Heart left ventricle (tissue), 16 donors: Measurements from ENCODE around the gene DTX2. TPM values are rescaled to one million over a fixed set of nuclear protein-coding genes. Genes with fewer than 3 reads are reported as not detected.
"Not testable (repeated sequence)": the region's sequence is repeated elsewhere in the genome, so short reads cannot be mapped to it uniquely, and the experiment has no call there.

Experiments used
- ATAC-seq, 4 donors: fragments of 200-7000 bp; cut with Tn5 transposase; one replicate each; pipeline ENCODE4 v1.9.1; 2020 to 2022; ENCODE audit warnings: moderate library complexity in 4 of 4, mild to moderate bottlenecking in 3 of 4, moderate number of reproducible peaks in 1 of 4
- DNase-seq, 5 donors: peaks; one replicate each; pipeline ENCODE4 v3.0.0-alpha.2; 2020
- H3K27ac ChIP-seq, 12 donors: fragments of 200-600 bp; sonication (generic) in 4 of 12; one replicate each; pipeline versions ENCODE4 v1.5.0 to v1.8.0; 2016 to 2022; ENCODE audit warnings: mild to moderate bottlenecking in 2 of 12
- H3K27me3 ChIP-seq, 9 donors: fragments of 200-600 bp; sonication (generic) in 2 of 9; one replicate each; pipeline versions ENCODE4 v1.5.1 to v1.8.0; 2016 to 2022; ENCODE audit warnings: mild to moderate bottlenecking in 3 of 9
- H3K36me3 ChIP-seq, 9 donors: fragments of 200-600 bp; sonication (generic) in 2 of 9; one replicate each; pipeline versions ENCODE4 v1.5.0 to v1.8.0; 2018 to 2022; ENCODE audit warnings: mild to moderate bottlenecking in 2 of 9
- H3K4me1 ChIP-seq, 12 donors: fragments of 200-600 bp; sonication (generic) in 4 of 12; one replicate each; pipeline versions ENCODE4 v1.5.0 to v1.8.0; 2016 to 2022; ENCODE audit warnings: mild to moderate bottlenecking in 3 of 12
- H3K4me3 ChIP-seq, 12 donors: fragments of 200-600 bp; sonication (generic) in 4 of 12; one replicate each; pipeline versions ENCODE4 v1.5.0 to v1.8.0; 2017 to 2022; ENCODE audit warnings: mild to moderate bottlenecking in 9 of 12, moderate library complexity in 4 of 12
- H3K9me3 ChIP-seq, 12 donors: fragments of 200-600 bp; sonication (generic) in 4 of 12; one replicate each; pipeline versions ENCODE4 v1.5.0 to v1.8.0; 2016 to 2022; ENCODE audit warnings: mild to moderate bottlenecking in 1 of 12
- WGBS, 4 donors: extraction: QIAGEN DNeasy Blood & Tissue Kit in 2 of 4; methylation state at CpG; one replicate each; pipeline versions ENCODE4 v1.1.5 to v1.1.7; 2013 to 2018; 5-methylcytosine and 5-hydroxymethylcytosine counted together
- intact Hi-C, 10 donors: fragments of 100-400 bp; cut with DNase I; formaldehyde crosslinking; loops; one replicate each; pipeline versions ENCODE4 v1.11.1 to v1.14.2; 2022
- polyA plus RNA-seq, 2 donors: library from polyadenylated mRNA; stranded (reverse); fragments of 200-250 nt; gene quantifications; one replicate each; pipeline ENCODE4 v1.2.3, GENCODE V29; 2013
- total RNA-seq, 9 donors: library from RNA; depleted of rRNA in 2 of 9; stranded (reverse); fragments of >200 nt in 2 of 9; fragmentation: NEBNext Ultra II Directional in 3 of 9; extraction: Animal tissue kit (Norgen Biotek cat#: 25700) in 3 of 9; gene quantifications; one replicate each; pipeline versions ENCODE4 v1.1.0 to v1.2.4, GENCODE V29; 2016 to 2023
- donor health status: ischemic (EF 13 %, LVEDD 7.1; RV severe dilation, severe dysfunction).
- donor health status: healthy with polysubstance abuse.
- donor health status: DM: no; HTN: yes; CAD: no.
- donor health status: DM: no; HTN: no; CAD: no.
- donor health status: ischemic (EF 25% LVEDD 6.9; RV normal size, moderate dysfunction).
- donor health status: ischemic (EF 25% LVEDD 5.7; RV mildly dilated, moderate dysfunction).
- donor health status: healthy.
- donor health status: DM: yes; HTN: yes; CAD: no.
- donor health status: ischemic (EF 35%, LVEDD 5.7; RV mildly dilated, moderate dysfunction).
- donor health status: nonischemic (EF 11% LVEDD 7.7; RV severe dilation, severe dysfunction).
- donor health status: DM: yes; HTN: yes; CAD: no.
- donor health status: PGD.
- donor health status: ischemic (EF 29% LVEDD 5.4; RV normal size, mild dysfunction).
- donor health status: nonischemic (EF 23%, LVEDD 6.1; RV moderate dilation, normal function).

DTX2 gene
- total and polyA plus RNA-seq, 11 donors: 6.2 to 23.0 (median 13.8) TPM

- 88 to 100% (median 93%) methylated on average over 1 to 16 of the region's 16 CpGs for WGBS, 4 donors
- ATAC-seq, H3K27ac ChIP-seq, intact Hi-C loops, H3K4me1 ChIP-seq, H3K36me3 ChIP-seq, H3K9me3 ChIP-seq, H3K4me3 ChIP-seq, H3K27me3 ChIP-seq, DNase-seq: not testable (repeated sequence)
Measured at GRCh38 chr7:76495717-76496116, 34.2 kb downstream of the DTX2 start.

- H3K27ac ChIP-seq, H3K9me3 ChIP-seq, H3K4me1 ChIP-seq, H3K27me3 ChIP-seq, intact Hi-C loops, H3K4me3 ChIP-seq: not testable (repeated sequence)
- ATAC-seq (peak in 1 of 4 donors; percentile 14), DNase-seq (peak in 1 of 5 donors; percentile 8)
- WGBS, 4 donors: 88% methylated on average over 12 to 13 of the region's 27 CpGs; no CpG with 5 or more reads in 2 of the 4 donors
- peaks cover 0 to 14% (median 5%) of the 10 kb centered on the region in 9 donors for H3K36me3 ChIP-seq
Measured at GRCh38 chr7:76497918-76498582, 36.5 kb downstream of the DTX2 start.

- peaks cover 0 to 14% (median 5%) of the 10 kb centered on the region in 9 donors for H3K36me3 ChIP-seq
- H3K9me3 ChIP-seq, H3K4me3 ChIP-seq, H3K27ac ChIP-seq, intact Hi-C loops, ATAC-seq, H3K4me1 ChIP-seq, DNase-seq, H3K27me3 ChIP-seq: not testable (repeated sequence)
- WGBS, 4 donors: 90 to 92% (median 90%) methylated on average over 2 to 7 of the region's 10 CpGs
Measured at GRCh38 chr7:76498583-76499200, 37.2 kb downstream of the DTX2 start.

GRCh38 chr7:76499201-76499923 is 37.9 kb downstream of the DTX2 start:
- H3K9me3 ChIP-seq, H3K27me3 ChIP-seq, H3K4me1 ChIP-seq, intact Hi-C loops, H3K27ac ChIP-seq, ATAC-seq, H3K4me3 ChIP-seq: not testable (repeated sequence)
- DNase-seq: peak in 1 of 5 donors; percentile 0
- 80 to 90% (median 85%) methylated on average over 10 to 15 of the region's 28 CpGs for WGBS, 4 donors
- peaks cover 0 to 14% (median 5%) of the 10 kb centered on the region in 9 donors for H3K36me3 ChIP-seq

- not testable (repeated sequence) for H3K4me3 ChIP-seq, H3K27me3 ChIP-seq, H3K27ac ChIP-seq, DNase-seq, H3K9me3 ChIP-seq, H3K4me1 ChIP-seq
- 49 to 90% (median 59%) methylated on average over 7 to 10 of the region's 19 CpGs; no CpG with 5 or more reads in 1 of the 4 donors for WGBS, 4 donors
- ATAC-seq: peak in 1 of 4 donors; percentile 17
- intact Hi-C loops: loop anchor here in 3 of 10 donors (10.0 kb wide), 1 partner anchor 495 kb away; no protein-coding TSS in a partner anchor
- peaks cover 0 to 14% (median 5%) of the 10 kb centered on the region in 9 donors for H3K36me3 ChIP-seq
Measured at GRCh38 chr7:76499924-76500241, 38.4 kb downstream of the DTX2 start.

- intact Hi-C loops: loop anchor here in 3 of 10 donors (10.0 kb wide), 1 partner anchor 493 kb away; no protein-coding TSS in a partner anchor
Measured at GRCh38 chr7:76502224-76502623, 40.7 kb downstream of the DTX2 start.

GRCh38 chr7:76502836-76503235 is 41.3 kb downstream of the DTX2 start:
- not testable (repeated sequence) for H3K4me3 ChIP-seq, H3K4me1 ChIP-seq, DNase-seq, H3K27me3 ChIP-seq, ATAC-seq, H3K27ac ChIP-seq, H3K9me3 ChIP-seq
- 92 to 96% (median 92%) methylated on average over 5 to 16 of the region's 16 CpGs for whole genome bisulfite sequencing, 4 donors
- H3K36me3 ChIP-seq: peaks cover 0 to 32% (median 17%) of the 10 kb centered on the region in 9 donors
- intact Hi-C loops: loop anchor here in 3 of 10 donors (10.0 kb wide), 1 partner anchor 492 kb away; no protein-coding TSS in a partner anchor

More at GRCh38 chr7:76502224-76502623, 40.7 kb downstream of the DTX2 start:
- not testable (repeated sequence) for ATAC-seq, H3K27me3 ChIP-seq, H3K27ac ChIP-seq, DNase-seq, H3K4me3 ChIP-seq, H3K9me3 ChIP-seq, H3K4me1 ChIP-seq
- 71 to 86% (median 81%) methylated on average over 6 to 13 of the region's 13 CpGs for WGBS, 4 donors
- peaks cover 0 to 32% (median 17%) of the 10 kb centered on the region in 9 donors for H3K36me3 ChIP-seq

- H3K9me3 ChIP-seq, H3K4me3 ChIP-seq, ATAC-seq, H3K4me1 ChIP-seq, H3K27me3 ChIP-seq, H3K27ac ChIP-seq, DNase-seq: not testable (repeated sequence)
- H3K36me3 ChIP-seq: peaks cover 0 to 32% (median 17%) of the 10 kb centered on the region in 9 donors
- 92 to 97% (median 93%) methylated on average over 9 to 12 of the region's 12 CpGs; no CpG with 5 or more reads in 1 of the 4 donors for WGBS, 4 donors
- intact Hi-C loops: loop anchor here in 3 of 10 donors (10.0 kb wide), 1 partner anchor 492 kb away; no protein-coding TSS in a partner anchor
Measured at GRCh38 chr7:76503244-76503643, 41.7 kb downstream of the DTX2 start.

- H3K4me1 ChIP-seq, H3K9me3 ChIP-seq, H3K27ac ChIP-seq, H3K4me3 ChIP-seq, ATAC-seq, H3K27me3 ChIP-seq: not testable (repeated sequence)
- peaks cover 0 to 32% (median 17%) of the 10 kb centered on the region in 9 donors for H3K36me3 ChIP-seq
- 87 to 92% (median 90%) methylated on average over 17 to 24 of the region's 33 CpGs for WGBS, 4 donors
- intact Hi-C loops: loop anchor here in 3 of 10 donors (10.0 kb wide), 1 partner anchor 490 kb away; no protein-coding TSS in a partner anchor
- peak in 1 of 5 donors; percentile 14 for DNase-seq
Measured at GRCh38 chr7:76504351-76505167, 43.0 kb downstream of the DTX2 start.
